T-helper 1 cell (primary cell): ENCODE results near the gene KLHL42.
A peak's percentile ranks its signal among the peaks of the same experiment; 100 is the strongest.

Experiments used
- DNase-seq, 5 donors: peaks; one replicate each; pipeline ENCODE4 v3.0.0-alpha.2; 2012 to 2020

KLHL42 gene

DNA sequence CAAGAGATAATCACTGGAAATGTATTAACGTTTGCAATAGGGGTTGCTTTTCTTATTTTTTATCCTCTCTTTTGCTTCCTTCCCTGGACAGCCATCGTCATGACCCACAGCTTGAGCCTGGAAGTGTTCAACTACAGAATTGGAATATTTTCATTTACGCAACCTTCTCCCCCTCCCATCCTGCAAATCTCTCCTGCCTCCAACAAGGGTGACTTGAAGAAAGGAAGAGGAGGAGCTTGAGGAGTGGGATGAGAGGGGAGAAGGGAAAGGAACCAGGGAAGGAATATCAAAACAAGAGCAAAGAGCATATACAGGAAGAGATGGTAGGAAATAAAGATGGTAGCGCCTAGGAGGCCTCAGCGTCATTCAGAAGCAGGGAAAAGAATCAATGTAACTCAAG lies 1.6 kb downstream of the KLHL42 start:
- no peak for DNase-seq

DNA sequence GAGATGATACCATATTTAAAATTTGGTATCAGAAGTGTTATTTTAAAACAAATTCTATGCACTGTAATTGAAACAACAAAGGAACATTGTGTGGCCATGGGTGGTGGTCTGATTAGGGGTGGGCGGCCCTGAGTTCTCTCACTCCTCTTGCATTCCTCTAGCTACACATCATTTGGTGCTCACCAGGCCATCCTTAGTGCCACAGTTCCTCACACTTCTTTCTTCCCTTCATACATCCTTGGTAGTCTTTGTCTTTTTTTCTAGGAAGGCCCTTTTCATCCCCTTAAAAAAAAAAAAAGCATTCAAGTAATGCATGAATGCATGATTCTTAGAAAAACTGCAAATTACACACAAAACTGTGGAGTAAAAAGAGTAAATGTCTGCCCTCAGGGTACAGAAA lies 2.4 kb downstream of the KLHL42 start:
- DNase-seq, result no peak

DNA sequence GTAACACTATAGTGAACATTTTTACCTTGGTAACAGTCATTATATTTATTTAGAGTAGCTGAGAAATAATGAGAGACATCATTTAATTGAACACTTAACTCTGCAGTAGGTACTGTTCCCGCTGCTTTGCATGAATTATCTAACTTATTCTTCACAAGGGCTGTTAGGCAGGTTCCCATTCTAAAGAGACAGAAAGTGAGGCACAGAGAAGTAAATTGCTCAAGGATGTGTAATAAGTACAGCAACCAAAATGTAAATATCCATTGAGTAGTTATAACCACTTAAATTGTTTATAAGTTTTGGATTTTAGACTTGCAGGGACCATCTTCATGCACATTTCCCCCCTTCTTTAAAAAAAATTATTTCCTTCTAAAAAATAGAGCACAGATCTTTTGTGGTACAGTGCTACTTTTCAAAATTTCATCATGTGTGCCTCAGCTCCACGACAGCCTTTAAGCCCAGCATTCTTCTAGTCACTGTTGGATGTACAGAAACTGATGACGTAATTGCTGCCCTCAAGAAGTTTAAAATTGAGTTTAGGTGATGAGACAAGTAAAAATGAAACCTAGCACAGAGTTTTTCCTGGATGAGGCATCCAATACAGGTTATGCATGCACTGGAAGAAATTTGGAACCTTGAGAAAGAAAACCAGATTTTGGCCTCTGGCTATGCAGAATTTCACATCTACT lies 6.0 kb downstream of the KLHL42 start:
- peak in 1 of 5 donors; percentile 58 for DNase-seq

- no peak for DNase-seq
These were observed 7.5 kb downstream of the KLHL42 start for GRCh38 chr12:27787559-27787958.

DNA sequence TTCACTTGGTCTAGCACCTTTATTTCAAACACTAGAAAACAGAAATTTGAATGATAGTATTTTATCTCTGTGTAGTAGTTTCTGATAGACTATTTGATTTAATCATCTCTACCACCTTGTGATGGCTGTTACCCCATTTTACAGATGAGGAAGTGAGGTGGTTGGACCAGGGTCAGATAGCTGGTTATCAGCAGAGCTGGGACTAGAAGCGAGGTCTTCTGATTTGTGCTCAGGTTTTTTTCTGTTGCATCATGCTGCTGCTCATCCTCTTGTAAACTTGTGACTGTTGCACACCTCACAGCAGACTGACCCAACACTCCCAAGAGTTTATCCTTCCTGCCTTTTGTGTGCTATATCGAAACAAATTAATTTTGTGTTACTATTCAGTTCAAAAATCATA lies 10.1 kb downstream of the KLHL42 start:
- DNase-seq, result no peak

- no peak for DNase-seq
These were observed 15.0 kb downstream of the KLHL42 start for GRCh38 chr12:27794818-27795584.

DNA sequence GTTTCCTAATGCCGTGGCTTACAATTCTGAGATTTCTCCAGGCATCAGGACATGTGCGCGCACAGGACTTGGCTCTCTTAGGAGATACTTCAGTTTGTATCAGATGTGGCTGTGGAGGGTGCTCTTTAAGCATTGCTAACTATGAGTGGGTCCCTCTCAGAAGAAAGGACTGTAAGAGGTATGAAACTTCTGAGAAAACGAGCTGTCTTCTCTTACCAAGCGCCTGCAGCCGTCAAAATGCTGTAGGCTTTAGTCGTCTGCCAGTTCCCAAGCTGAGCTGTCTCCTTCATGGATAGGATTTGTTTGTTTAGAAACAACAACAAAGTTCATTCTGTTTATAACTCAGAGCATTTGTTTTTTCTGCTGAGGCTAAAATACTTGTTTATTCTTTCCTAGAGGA lies 16.1 kb downstream of the KLHL42 start:
- no peak for DNase-seq

DNA sequence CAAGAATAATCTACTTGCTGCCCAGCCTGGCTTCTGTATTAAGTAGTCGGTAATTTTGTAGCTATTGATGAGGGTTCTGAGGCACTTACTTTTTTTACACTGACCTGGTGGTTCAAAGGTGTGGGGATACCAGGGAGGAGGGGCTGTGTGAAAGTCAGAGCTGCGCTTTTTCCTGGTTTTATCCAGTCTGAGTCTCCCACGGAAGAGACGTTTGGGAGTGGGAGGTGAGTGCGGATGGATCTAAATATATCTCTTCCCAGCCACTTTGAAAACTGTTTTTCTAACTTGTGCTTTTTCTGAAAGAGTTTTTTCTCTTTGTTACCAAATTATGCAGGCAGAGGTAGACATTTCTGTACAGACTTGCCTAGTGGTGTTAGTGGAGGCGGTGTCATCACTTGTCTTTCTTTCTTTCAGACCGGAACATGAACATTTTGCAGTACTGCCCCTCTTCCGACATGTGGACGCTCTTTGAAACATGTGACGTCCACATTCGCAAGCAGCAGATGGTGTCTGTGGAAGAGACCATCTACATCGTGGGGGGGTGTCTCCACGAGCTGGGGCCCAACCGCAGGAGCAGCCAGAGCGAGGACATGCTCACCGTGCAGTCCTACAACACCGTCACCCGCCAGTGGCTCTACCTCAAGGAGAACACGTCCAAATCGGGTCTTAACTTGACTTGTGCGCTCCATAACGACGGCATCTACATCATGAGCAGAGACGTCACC lies 17.4 kb downstream of the KLHL42 start:
- DNase-seq, result no peak

DNA sequence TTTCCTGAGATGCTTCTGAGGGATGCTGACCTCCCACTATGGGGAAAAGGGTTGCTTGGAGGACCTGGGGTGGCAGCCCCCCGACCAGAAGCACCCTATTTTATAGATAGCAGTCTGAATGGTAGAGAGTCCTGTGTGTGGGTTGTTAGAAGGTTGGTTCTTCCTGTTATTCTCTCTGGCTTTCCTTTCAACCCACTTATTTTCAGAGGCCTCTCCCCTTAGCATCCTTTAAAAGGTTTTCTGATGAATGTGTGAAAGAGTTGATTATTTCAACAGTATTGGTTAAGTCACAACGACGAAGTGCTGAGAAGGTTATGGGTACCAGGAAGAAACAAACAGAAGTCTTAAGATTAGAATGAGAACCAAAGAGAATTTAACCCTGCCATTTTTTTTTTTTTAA lies 20.8 kb downstream of the KLHL42 start:
- no peak for DNase-seq

- no peak for DNase-seq
These were observed 21.6 kb downstream of the KLHL42 start for GRCh38 chr12:27801630-27802029.

DNA sequence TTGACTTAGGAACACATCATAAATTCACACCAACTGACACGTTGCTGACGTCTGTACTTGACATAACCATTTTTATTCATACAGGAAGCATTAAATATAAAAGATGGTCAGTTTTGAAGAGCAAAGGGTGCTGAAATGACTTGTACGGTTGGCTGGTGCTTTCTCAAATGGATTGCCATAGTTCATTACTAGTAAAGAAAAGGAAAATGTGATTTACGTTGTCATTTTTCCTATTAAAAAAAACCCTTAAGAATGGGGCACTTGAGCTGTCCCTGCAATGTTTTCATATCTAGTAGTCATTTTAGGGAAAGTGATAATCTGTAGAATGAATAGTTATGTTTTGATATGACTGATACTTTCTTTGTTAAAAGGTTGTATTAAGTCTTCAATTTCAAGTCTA lies 22.5 kb downstream of the KLHL42 start:
- DNase-seq, result no peak

GRCh38 chr12:27802936-27803335 lies 22.9 kb downstream of the KLHL42 start:
- no peak for DNase-seq

GRCh38 chr12:27805238-27805637 lies 25.2 kb downstream of the KLHL42 start:
- no peak for DNase-seq

DNA sequence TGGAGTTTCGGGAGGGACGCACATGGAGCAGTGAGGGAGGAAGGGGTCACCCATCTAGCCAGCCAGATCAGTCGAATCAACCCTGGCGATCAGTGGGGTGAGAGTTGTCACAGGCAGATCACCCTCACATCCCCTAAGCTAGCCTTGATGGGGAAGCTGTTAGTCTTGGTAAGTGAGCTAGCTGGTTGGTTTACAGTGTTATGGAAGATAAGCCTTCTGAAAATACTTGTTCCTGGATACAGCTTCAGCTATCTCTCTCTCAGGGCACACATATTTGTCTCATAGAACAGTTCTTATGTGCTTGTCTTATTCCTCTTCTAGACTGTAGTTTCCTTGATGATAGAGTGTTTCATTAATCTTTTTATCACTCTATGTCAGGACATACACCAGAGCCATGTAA lies 26.2 kb downstream of the KLHL42 start:
- no peak for DNase-seq

DNA sequence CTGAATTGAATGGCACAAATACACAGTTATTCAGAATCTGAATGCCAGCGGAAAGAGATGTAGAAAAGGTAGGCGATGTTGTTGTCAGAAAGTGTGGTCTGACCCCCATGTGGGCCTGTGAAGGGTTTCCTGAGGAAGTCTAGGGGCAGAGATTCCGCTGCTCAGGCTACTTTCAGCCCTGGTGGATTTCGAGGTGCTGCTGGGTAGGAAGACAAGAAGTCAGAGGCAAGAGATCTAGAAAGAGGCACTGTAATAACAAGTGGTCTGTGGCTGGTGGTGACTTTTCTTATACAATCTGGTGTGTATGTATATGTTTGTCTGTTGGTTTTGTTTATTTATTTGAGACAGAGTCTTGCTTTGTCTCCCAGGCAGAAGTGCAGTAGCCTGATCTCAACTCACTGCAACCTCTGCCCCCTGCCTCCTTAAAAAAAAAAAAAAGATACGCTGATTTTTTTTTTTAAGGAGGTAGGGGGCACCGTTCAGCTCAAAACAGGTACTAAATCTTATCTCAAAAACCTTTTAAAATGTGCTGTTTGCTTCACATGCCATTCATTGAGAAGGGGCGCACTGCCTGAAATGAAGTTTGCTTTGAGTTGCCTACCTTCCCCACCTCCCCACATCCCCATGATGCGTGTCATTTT lies 27.1 kb downstream of the KLHL42 start:
- no peak for DNase-seq

DNA sequence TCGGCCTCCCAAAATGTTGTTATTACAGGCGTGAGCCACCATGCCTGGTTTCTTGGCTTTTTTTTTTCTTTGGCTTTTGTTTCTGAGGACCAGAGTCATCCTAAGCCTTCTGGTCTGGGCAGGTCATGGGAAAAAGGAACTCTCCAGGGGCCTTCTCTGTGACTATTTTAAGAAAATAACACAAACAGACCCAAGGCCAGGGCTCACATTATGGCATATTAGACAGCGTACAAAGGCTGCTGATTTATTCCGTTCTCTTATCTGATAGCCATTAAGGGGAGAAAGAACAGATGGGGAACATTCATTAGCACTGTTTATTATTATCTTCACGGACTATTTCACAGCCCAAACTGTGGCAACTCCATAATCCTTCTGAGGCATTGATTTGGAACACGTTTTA lies 28.8 kb downstream of the KLHL42 start:
- no peak for DNase-seq

DNA sequence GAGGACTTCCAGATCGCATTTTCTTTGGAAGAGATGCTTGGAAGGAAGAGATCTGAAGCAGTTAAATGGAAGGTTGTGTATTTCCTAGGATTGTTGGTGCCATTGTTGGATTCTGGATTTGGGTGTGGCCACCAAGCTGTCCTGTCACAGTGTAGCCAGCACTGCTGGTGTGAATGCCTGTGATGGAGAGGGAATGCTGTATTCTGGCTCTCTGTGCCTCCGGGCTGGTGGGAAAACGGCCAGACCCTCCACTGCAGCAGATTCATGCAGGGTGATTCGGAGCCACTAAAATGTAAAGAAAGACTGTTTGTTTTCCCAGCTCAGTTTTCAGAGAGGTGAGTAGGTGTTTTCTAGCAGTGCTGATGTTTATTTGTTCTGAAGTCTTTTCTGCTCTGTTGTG lies 30.7 kb downstream of the KLHL42 start:
- no peak for DNase-seq

DNA sequence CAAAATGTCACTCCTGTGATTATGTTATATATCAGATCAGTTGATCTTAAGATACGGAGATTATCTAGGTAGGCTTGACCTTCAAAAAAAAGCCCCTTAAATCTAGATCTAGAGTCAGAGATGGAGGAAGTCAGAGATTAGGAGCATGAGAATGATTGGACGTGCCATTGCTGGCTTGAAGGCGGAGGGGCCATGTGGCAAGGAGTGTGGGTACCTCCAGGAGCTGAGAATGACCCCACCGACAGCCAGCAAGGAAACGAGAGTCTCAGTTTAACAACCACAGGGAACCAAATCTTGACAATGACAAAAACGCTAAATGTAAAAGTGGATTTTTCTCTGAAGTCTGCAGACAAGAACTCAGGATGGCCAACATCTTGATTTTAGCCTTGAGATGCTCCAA lies 32.5 kb downstream of the KLHL42 start:
- no peak for DNase-seq

DNA sequence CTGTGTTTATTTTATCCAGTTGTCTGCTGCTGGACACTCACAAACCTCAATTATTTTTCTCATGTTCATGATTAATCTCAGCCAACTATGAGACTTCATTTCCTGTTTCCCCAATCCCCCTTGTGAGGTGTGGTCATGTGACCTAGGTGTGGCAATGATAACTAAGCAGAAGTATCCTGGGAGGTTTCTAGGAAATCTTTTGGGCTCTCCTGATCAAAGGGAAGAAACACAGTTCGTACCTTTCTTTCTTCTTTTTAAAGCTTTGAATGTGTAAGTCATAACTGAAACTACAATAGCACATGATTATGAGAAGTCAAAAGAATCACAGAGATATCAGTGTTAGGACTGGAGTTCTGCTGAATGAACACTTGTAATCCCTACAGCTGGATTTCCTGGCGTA lies 34.4 kb downstream of the KLHL42 start:
- no peak for DNase-seq

DNA sequence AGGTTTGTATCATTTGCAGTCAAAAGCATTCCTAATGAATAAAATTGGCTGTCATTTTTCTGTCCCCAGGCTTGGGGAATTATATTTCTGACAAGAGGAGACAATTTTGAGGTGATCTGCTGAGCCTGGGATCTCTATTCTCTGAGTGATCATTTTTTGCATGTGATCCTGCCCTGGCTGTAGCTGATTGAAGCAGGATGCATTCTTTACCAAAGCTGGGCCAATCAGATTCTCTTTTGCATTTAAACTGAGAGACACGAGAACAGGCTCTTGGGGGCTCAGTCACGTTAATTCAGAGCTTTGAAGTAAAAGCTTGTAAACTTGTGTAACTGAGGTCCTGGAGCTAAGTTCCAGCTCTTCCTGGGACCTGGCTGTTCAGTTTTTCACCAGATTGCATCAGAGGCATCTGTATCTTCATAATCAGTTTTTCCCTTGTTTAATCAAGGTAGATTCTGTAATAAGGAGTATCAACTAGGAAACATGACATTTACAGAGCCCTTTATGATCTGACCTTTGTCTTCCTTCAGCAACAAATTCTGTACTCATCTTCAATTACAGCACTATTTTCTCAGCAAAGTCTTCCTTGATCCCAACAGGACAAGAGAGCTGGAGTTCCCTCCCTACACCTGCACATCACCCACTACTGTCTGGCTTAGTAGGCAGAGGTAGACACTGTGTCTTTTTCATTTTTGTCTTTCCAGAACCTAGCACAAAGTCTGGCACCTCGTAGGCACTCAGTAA lies 35.0 kb downstream of the KLHL42 start:
- DNase-seq, result no peak

GRCh38 chr12:27817766-27818165 lies 37.7 kb downstream of the KLHL42 start:
- DNase-seq, result no peak

DNA sequence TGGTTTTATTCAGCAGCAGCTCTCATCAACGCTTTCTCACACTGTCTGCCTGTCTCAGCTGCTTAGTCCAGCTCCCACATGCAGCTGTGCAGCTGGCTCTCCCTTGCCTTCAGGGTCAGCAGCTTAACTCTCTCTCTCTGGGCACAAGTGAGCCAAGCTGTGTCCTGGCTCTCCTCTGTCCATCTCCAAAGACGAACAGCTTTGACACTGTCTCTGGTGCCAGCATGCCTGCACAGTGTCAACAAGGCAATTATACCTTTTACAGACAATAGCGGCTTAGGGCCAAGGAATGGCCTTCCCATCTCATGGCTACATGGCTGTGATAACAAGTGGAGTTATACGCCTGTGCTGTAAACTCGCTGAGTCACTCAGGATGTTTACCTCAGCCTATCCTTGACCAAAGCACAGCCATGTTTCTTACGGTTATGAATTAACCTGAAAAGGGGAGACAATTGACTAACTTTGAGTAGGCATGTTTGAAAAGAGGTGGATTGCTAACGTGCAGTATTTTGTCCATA lies 38.4 kb downstream of the KLHL42 start:
- DNase-seq, result no peak
